ENCODE data around the gene DOCK9. TPM values are rescaled to one million over a fixed set of nuclear protein-coding genes. Genes with fewer than 3 reads are reported as not detected.

The DOCK9 gene
- total RNA-seq, 1 experiment from 2014 or later, result 30.5 TPM

DNA sequence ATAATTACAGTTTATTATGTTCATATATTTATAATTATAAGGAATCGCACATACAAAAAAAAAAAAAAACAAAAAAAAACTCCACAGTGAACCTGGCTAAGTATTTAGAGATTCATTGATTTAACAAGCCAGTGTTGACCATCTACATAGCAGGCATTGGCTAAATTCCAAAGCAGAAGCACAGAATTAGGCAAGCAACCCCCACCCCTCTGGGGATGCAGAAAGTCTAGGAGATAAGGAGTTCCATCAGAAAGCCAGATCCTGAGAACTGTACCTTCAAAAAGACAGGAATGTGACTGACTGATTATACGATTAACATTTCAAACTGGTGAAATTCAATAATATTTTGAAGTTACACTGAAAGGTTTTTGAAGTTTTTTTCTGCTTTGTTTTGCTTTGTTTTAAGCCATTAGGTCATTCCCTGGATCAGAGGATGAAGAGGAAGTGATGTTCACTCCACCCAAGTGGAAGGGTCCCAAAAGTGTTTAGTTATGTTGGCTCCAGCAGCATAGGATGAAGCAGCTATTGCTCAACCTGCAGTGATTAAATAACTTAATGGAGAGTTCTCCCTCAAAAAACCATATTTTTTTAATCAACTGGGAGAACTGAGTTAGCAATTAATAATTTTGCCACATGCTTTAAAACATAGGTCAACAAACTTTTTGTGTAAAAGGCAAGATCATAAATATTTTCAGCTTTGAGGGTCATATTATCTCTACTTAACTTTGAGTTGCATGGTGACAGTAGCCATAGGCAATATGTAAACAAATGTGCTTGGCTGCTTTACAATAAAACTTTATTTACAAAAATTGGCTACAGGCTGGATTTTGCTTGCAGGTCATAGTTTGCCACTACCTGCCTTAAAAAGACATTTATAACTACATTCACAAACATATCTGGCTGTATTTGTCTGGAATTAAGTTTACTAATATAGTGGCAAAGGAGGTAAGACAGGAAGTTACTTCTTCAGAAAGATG, 49.6 kb downstream of the DOCK9 start:
- DNase-seq (ENCODE audit: low read depth, low spot score), result no peak
- H3K27me3 ChIP-seq (ENCODE audit: control insufficient read depth, insufficient read depth, low read length), result no peaks in the 10 kb centered on the region

GRCh38 chr13:98925949-98926348, 51.9 kb downstream of the DOCK9 start:
- no TSS peak for BruUV-seq (replicated peaks)
- DNase-seq (ENCODE audit: low read depth, low spot score) (no peak), ATAC-seq (no peak)
- Histone ChIP-seq H3K4me3 (ENCODE audit: low read depth in 2 of 2, low read length in 2 of 2) (no peak overlapping the region), H3K27me3 (ENCODE audit: control insufficient read depth, insufficient read depth, low read length) (no peaks in the 10 kb centered on the region), H3K36me3 (ENCODE audit: control insufficient read depth, insufficient read depth, low read length) (no peaks in the 10 kb centered on the region), H3K4me1 (ENCODE audit: control insufficient read depth, insufficient read depth, low read length) (no peaks in the 10 kb centered on the region), H3K9me3 (ENCODE audit: control insufficient read depth, insufficient read depth, low read depth, low read length) (no peaks in the 10 kb centered on the region), H3K27ac (ENCODE audit: low read length) (no peak overlapping the region)
- POLR2A ChIA-PET, result no interaction called here
- intact Hi-C loops (cut with micrococcal nuclease; ENCODE audit: unreplicated experiment), result no loop called here
- in situ Hi-C loops (cut with HindIII; ENCODE audit: low pct_unique_long_range_greater_than_20kb, low sequenced_read_pairs), result no loop called here
- CTCF ChIA-PET, result no interaction called here
- TF ChIP-seq POLR2AphosphoS5 (IDR thresholded peaks at IDR 0.05; ENCODE audit: low read depth, low read length) (no peak), SIN3A (IDR thresholded peaks at IDR 0.05; ENCODE audit: borderline replicate concordance, insufficient read depth, low read depth, low read length) (no peak), TCF7L2 (IDR thresholded peaks at IDR 0.05; ENCODE audit: low read depth, low read length) (no peak)
- TF ChIP-seq, protein P1, sequence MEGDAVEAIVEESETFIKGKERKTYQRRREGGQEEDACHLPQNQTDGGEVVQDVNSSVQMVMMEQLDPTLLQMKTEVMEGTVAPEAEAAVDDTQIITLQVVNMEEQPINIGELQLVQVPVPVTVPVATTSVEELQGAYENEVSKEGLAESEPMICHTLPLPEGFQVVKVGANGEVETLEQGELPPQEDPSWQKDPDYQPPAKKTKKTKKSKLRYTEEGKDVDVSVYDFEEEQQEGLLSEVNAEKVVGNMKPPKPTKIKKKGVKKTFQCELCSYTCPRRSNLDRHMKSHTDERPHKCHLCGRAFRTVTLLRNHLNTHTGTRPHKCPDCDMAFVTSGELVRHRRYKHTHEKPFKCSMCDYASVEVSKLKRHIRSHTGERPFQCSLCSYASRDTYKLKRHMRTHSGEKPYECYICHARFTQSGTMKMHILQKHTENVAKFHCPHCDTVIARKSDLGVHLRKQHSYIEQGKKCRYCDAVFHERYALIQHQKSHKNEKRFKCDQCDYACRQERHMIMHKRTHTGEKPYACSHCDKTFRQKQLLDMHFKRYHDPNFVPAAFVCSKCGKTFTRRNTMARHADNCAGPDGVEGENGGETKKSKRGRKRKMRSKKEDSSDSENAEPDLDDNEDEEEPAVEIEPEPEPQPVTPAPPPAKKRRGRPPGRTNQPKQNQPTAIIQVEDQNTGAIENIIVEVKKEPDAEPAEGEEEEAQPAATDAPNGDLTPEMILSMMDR (IDR thresholded peaks at IDR 0.05), result no peak
- TF ChIP-seq, protein P2, sequence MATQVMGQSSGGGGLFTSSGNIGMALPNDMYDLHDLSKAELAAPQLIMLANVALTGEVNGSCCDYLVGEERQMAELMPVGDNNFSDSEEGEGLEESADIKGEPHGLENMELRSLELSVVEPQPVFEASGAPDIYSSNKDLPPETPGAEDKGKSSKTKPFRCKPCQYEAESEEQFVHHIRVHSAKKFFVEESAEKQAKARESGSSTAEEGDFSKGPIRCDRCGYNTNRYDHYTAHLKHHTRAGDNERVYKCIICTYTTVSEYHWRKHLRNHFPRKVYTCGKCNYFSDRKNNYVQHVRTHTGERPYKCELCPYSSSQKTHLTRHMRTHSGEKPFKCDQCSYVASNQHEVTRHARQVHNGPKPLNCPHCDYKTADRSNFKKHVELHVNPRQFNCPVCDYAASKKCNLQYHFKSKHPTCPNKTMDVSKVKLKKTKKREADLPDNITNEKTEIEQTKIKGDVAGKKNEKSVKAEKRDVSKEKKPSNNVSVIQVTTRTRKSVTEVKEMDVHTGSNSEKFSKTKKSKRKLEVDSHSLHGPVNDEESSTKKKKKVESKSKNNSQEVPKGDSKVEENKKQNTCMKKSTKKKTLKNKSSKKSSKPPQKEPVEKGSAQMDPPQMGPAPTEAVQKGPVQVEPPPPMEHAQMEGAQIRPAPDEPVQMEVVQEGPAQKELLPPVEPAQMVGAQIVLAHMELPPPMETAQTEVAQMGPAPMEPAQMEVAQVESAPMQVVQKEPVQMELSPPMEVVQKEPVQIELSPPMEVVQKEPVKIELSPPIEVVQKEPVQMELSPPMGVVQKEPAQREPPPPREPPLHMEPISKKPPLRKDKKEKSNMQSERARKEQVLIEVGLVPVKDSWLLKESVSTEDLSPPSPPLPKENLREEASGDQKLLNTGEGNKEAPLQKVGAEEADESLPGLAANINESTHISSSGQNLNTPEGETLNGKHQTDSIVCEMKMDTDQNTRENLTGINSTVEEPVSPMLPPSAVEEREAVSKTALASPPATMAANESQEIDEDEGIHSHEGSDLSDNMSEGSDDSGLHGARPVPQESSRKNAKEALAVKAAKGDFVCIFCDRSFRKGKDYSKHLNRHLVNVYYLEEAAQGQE (IDR thresholded peaks at IDR 0.05; ENCODE audit: insufficient read depth in 1 of 2, low read depth in 2 of 2, low read length in 1 of 2), result no peak

More for the DNA sequence above, 49.6 kb downstream of the DOCK9 start:
- ChIA-PET POLR2A (no interaction called here), CTCF (no interaction called here)
- no peak overlapping the region for H3K27ac ChIP-seq (ENCODE audit: low read length)
- intact Hi-C loops (cut with micrococcal nuclease; ENCODE audit: unreplicated experiment) (no loop called here), in situ Hi-C loops (cut with HindIII; ENCODE audit: low pct_unique_long_range_greater_than_20kb, low sequenced_read_pairs) (no loop called here)
- no peak overlapping the region for H3K4me3 ChIP-seq (ENCODE audit: low read depth in 2 of 2, low read length in 2 of 2)
- ATAC-seq, result no peak
- no peak for TF ChIP-seq SIN3A (IDR thresholded peaks at IDR 0.05; ENCODE audit: borderline replicate concordance, insufficient read depth, low read depth, low read length)
- no peak for TF ChIP-seq TCF7L2 (IDR thresholded peaks at IDR 0.05; ENCODE audit: low read depth, low read length)
- TF ChIP-seq, protein P1 (IDR thresholded peaks at IDR 0.05), result no peak
- TF ChIP-seq, protein P2 (IDR thresholded peaks at IDR 0.05; ENCODE audit: insufficient read depth in 1 of 2, low read depth in 2 of 2, low read length in 1 of 2), result no peak
- TF ChIP-seq POLR2AphosphoS5 (IDR thresholded peaks at IDR 0.05; ENCODE audit: low read depth, low read length), result no peak
- no TSS peak for BruUV-seq (replicated peaks)
- no peaks in the 10 kb centered on the region for H3K9me3 ChIP-seq (ENCODE audit: control insufficient read depth, insufficient read depth, low read depth, low read length)
- H3K4me1 ChIP-seq (ENCODE audit: control insufficient read depth, insufficient read depth, low read length), result no peaks in the 10 kb centered on the region
- H3K36me3 ChIP-seq (ENCODE audit: control insufficient read depth, insufficient read depth, low read length), result no peaks in the 10 kb centered on the region

All from Panc1 (cell line).